Jurkat, Clone E6-1 (cell line): Measurements from ENCODE around the gene NADSYN1. TPM values are rescaled to one million over a fixed set of nuclear protein-coding genes. Genes with fewer than 3 reads are reported as not detected.
A peak's percentile ranks its signal among the peaks of the same experiment; 100 is the strongest.
"Not testable (repeated sequence)": the region's sequence is repeated elsewhere in the genome, so short reads cannot be mapped to it uniquely, and the experiment has no call there.

Experiments used
- DNase-seq: peaks from one replicate; pipeline ENCODE4 v3.0.0-alpha.2; 2011; ENCODE audit warnings: low read depth, low spot score
- H3K4me3 ChIP-seq: 2 replicates; pipeline ENCODE4 v1.5.1; 2011; ENCODE audit warnings: mild to moderate bottlenecking, low read length, control low read depth, moderate library complexity
- polyA plus RNA-seq: library from polyadenylated mRNA; unstranded; fragments of >200 nt; gene quantifications from one replicate; pipeline ENCODE4 v1.2.1, GENCODE V29; 2012; ENCODE audit warnings: missing spikeins; ENCODE audit not compliant: insufficient read length, insufficient read depth

NADSYN1 gene
- polyA plus RNA-seq: 47.8 TPM

DNA sequence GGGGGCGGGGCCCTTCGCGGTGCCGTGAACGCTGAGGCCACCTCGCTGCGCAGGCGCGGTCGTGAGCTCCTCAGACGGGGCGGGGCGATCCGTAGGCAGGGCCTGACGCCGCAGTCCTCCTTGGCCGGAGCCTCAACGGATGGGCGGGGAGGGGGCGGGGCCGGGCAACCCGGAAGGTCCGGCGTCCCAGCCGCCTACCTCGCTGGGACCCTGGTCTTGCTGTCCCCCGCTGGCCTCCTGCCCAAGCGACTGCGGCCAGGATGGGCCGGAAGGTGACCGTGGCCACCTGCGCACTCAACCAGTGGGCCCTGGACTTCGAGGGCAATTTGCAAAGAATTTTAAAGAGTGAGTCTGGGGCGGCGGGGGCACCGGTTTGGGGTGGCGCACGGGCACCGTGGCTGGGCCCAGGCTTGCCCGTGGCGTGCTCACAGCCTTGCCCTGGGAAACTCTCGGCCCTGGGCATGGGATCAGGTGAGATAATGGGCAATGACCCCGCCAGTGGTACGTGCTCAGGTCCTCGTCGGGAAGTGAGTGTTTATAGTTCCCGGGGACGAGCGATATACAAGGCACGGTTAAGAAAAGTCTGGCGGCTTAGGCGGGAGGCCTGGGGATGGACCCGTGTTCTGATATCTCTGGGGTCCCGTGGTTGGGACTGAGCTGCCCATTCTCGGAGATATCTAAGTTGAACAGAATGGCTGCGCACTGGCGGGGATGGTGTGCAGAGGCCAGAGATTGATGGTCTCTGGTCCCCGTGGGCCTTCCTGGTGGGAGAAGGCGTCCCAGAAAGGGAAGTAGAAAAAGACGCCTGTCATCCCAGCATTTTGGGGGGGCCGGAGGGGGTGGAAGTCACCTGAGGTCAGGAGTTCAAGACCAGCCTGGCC lies at the start of gene NADSYN1:
NADSYN1 (plus strand) TSS at position 167 of the 881 bp plus-strand sequence; CDS start at position 261, 94 bp downstream.
- peak; percentile 81 for DNase-seq
- peak within 1 kb of the TSS; percentile 85 for H3K4me3 ChIP-seq

DNA sequence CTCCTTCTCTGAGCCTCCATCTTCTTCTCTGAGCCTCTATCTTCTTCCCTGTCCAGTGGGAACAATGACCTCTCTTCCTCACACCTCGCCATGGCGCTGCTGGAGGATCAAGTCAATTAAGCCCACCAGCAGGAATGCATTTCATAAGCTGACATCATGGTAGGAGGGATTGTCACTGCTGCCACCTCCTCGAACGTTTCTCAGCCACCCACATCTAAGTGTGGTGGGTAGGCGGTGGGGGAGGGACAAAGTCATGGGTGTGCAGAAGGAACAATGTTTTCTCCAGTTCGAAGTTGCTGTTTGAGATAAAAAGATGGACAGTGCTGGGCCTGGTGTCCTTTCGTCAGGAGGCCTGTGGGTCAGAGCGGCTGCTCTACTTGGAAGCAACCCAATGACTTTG lies 48.8 kb upstream of the NADSYN1 start:
- H3K4me3 ChIP-seq: no peak overlapping the region
- DNase-seq: peak; percentile 55

DNA sequence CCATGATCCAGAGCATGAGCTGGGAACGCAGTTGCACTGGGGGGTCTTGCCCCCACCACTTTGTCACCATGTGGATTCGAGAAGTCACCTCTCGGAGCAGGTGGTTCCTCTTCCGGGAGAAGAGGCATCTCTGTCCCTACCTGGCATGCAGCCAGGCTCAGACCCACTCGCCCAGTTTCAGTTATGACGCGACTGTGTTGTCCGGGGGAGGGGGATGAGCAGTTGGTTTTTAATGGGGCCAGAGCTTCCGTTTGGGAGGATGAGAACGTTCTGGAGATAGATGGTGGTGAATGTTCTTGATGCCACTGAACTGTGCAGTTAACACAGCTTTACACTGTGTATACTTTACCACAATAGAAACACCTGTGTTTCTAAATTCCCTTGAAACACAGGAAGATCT lies 46.3 kb upstream of the NADSYN1 start:
- DNase-seq: peak; percentile 65
- no peak overlapping the region for H3K4me3 ChIP-seq

DNA sequence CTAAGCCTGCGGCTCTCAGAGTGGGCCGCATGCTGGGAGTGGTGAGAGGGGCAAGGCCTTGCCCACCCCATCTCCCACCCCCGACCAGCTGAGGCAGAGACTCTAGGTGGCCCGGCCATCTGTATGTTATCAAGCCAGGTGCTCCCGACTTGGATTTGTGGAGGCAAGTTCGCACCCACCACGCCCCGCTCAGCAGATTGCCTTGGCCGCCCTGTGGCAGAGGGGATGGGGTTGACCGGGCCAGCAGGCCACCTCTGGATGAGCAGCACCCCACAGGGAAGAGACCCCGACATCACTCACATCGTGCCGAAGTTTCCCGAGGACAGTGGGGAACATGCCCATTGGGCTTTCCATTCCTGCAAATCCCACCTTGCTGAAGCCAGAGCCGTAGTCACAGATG lies 45.6 kb upstream of the NADSYN1 start:
- no peak overlapping the region for H3K4me3 ChIP-seq
- no peak for DNase-seq

DNA sequence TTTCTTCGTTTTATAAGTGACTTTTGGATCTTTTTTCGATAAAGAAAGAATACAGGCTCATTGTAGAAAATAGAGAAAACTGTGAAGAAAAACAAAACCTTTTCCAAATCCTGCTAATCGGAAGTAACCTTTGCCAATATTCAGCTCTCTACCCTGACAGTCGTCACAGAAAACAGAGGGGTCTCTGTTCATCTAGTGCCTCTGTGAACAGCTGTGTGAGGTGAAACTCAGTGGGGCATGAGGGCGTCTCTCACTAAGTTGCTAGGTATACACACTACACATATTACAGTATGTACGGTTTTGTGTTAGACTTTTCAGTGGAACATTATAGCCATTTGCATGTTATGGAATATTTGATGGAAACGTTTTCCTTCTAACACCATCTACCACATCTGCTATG lies 44.2 kb upstream of the NADSYN1 start:
- DNase-seq: no peak
- no peak overlapping the region for H3K4me3 ChIP-seq

DNA sequence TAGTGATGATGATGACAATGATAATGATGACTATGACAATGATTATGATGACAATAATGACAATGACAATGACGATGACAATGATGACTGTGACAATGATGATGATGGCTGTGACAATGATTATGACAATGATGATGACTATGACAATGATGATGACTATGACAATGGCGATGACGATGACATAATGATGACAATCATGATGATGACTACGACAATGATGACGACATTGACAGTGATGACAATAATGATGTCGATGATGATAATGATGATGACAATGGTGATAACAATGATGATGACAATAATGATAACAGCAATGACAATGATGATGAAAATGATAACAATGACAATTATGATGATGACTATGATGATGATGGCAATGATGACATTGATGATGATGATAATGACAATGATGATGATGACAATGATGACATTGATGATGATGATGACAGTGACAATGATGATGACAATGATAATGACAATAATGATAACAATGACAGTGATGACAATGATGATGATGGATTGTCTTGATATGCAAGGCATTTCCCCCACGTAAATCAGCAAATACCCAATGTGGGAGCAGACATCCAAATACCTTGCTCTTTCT lies 42.5 kb upstream of the NADSYN1 start:
- H3K4me3 ChIP-seq: no peak overlapping the region
- no peak for DNase-seq

DNA sequence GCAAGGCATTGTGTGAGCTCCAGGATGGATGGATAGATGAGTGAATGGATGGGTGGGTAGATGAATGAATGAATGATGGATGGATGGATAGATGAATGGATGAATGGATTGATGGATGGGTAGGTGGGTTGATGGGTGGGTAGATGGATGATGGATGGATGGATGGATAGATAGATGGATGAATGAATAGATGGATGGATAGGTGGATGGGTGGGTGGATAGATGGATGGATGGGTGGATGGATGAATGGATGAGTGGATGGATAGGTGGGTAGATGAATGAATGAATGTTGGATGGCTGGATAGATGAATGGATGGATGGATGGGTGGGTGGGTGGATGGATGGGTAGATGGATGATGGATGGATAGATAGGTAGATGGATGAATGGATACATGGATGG lies 38.4 kb upstream of the NADSYN1 start:
- no peak for DNase-seq
- no peak overlapping the region for H3K4me3 ChIP-seq

DNA sequence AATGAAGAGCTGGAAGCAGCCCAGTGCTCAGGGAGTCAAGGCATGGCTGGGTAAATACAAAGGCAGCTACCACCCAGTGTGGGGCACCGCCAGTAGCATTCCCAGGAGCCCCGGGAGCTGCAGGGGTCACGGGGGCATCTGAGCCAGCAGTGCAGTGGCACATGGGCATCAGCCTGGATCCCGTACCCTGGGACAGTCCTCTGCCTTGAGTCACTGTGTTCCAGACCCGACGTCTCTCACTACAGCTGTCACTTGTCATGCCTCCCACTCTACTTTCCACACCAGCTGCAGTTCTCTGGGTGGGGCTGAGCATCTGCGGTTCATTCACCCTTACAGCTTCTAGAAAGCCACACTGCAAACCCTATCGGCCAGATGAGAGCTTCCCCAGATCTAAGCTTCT lies 34.4 kb upstream of the NADSYN1 start:
- peak; percentile 96 for DNase-seq
- H3K4me3 ChIP-seq: no peak overlapping the region; the same call in 1 of the 2 replicates

- peak; percentile 69 for DNase-seq
- H3K4me3 ChIP-seq: no peak overlapping the region
Observed at GRCh38 chr11:71420455-71421241, 32.4 kb upstream of the NADSYN1 start.

DNA sequence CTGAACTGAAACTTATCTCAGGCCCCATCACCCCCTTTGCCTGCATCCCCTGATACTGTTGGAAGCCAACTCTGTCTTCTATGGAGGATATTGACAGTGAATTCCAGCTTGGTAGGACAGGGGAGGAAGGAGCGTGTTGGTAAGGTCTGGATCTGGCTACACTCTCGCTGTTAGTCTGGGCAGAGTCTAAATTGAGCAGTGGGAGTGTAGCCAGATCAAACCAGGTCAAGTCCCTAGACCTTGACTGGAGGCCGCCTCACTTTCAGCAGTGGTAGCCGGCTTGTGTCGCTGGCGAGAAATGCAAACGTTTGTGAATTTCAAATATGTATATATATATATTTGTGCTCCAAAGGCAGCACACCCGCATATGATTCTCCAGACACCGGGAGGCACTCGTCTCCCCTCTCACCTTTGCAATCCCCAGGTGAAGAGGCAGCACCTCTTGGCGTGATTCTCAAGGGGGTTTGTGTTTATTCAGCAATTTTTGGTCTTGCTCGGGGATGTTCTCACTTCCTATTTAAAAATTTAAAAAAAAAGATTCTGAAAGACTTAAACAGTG lies 31.5 kb upstream of the NADSYN1 start:
- no peak for DNase-seq

GRCh38 chr11:71422318-71422717 lies 30.7 kb upstream of the NADSYN1 start:
- H3K4me3 ChIP-seq, DNase-seq: not testable (repeated sequence)

More for the DNA sequence above, 31.5 kb upstream of the NADSYN1 start:
- H3K4me3 ChIP-seq: no peak overlapping the region

- DNase-seq: no peak
- H3K4me3 ChIP-seq: no peak overlapping the region
Observed at GRCh38 chr11:71423181-71423790, 29.7 kb upstream of the NADSYN1 start.

DNA sequence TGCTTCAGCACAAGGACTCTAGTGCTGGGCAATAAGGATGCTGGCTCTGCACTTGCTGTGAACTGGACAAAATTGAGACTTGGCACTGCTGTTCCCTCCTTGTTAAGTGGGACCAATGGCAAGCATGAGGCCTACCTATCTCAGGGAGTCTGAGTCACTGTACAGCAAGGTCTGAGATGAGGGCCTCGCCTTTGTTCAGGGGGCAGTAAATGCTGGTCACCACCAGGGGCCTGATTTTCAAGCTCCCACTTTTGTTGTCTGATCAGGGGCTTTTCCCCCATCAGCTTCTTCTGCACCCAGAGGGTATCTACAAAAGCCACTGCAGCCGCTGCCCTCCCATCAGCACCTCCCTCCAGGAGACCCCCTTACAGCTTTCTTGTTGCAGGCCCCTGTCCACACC lies 27.6 kb upstream of the NADSYN1 start:
- H3K4me3 ChIP-seq: no peak overlapping the region
- DNase-seq: no peak

GRCh38 chr11:71425860-71426259 lies 27.1 kb upstream of the NADSYN1 start:
- H3K4me3 ChIP-seq: no peak overlapping the region
- no peak for DNase-seq

DNA sequence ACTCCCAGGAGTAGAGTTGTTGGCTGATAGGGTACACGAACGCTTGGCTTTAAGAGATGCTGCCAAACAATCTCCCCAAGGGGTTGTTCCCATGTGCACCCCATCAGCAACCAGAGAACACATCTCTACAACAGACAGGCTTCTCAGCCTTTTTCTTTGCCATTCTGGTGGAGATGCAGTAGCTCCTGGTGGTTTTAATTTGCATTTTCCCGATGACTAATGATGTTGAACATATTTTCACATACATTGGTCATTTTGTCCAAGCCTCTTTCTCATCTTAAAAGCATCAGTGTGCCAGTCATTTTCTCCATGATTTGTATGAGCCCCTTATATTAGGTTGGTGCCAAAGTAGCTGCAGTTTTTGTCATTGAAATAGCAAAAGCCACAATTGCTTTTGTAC lies 26.6 kb upstream of the NADSYN1 start:
- H3K4me3 ChIP-seq: no peak overlapping the region
- no peak for DNase-seq

GRCh38 chr11:71428861-71429435 lies 24.1 kb upstream of the NADSYN1 start:
- no peak overlapping the region for H3K4me3 ChIP-seq
- no peak for DNase-seq

- no peak for DNase-seq
Observed at GRCh38 chr11:71429701-71430100, 23.3 kb upstream of the NADSYN1 start.

GRCh38 chr11:71430166-71430565 lies 22.8 kb upstream of the NADSYN1 start:
- no peak for DNase-seq
- H3K4me3 ChIP-seq: no peak overlapping the region

More at GRCh38 chr11:71429701-71430100, 23.3 kb upstream of the NADSYN1 start:
- H3K4me3 ChIP-seq: no peak overlapping the region

DNA sequence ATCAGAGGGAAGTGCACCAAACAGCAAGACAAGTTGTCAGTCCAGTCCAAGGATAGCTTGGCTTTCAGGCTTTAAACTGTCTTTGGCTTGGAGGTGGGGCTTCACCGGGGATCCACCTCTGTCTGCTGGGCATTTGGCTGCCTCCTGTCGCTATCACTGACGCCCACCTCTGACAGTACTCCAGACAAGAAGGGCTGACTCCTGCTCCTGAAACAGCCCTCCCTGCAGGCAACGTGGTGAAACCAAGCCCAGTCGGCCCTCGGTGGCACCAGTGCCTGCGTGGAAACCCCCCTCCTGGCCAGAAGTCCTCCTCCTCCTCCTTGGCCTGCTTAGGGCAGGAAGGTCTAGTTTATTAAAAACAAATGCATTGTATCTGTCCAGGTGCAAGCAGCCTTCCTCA lies 21.7 kb upstream of the NADSYN1 start:
- no peak for DNase-seq
- H3K4me3 ChIP-seq: no peak overlapping the region
